Endodermal cell (in vitro differentiated cells): Measurements from ENCODE around the gene RNF11. TPM values are rescaled to one million over a fixed set of nuclear protein-coding genes. Genes with fewer than 3 reads are reported as not detected.
"Not testable (repeated sequence)": the region's sequence is repeated elsewhere in the genome, so short reads cannot be mapped to it uniquely, and the experiment has no call there.

ENCODE experiments used
- DNase-seq: peaks from one replicate; pipeline ENCODE4 v3.0.0-alpha.2; 2017
- H3K27ac ChIP-seq: 2 replicates; pipeline ENCODE4 v1.5.1; 2013; ENCODE audit warnings: mild to moderate bottlenecking, low read depth, low read length, moderate library complexity
- H3K27me3 ChIP-seq: 2 replicates; pipeline ENCODE4 v1.6.1; 2013; ENCODE audit warnings: mild to moderate bottlenecking, low read length, moderate library complexity; ENCODE audit not compliant: insufficient read depth, control insufficient read depth, poor library complexity, severe bottlenecking
- H3K36me3 ChIP-seq: 2 replicates; pipeline ENCODE4 v1.7.0; 2013; ENCODE audit warnings: mild to moderate bottlenecking, low read length, moderate library complexity; ENCODE audit not compliant: control insufficient read depth, insufficient read depth
- H3K4me1 ChIP-seq: one replicate; pipeline ENCODE4 v1.7.0; 2013; ENCODE audit warnings: low read length; ENCODE audit not compliant: control insufficient read depth, insufficient read depth
- H3K4me3 ChIP-seq: 2 replicates; pipeline ENCODE4 v1.5.1; 2013; ENCODE audit warnings: mild to moderate bottlenecking, low read length, moderate library complexity
- H3K9ac ChIP-seq: 2 replicates; pipeline ENCODE4 v1.6.1; 2013; ENCODE audit warnings: mild to moderate bottlenecking, low read length, moderate library complexity; ENCODE audit not compliant: poor library complexity, severe bottlenecking; ENCODE audit errors: extremely low read depth
- H3K9me3 ChIP-seq: 2 replicates; pipeline ENCODE4 v1.6.1; 2013; ENCODE audit warnings: mild to moderate bottlenecking, low read length, moderate library complexity; ENCODE audit not compliant: control insufficient read depth
- H3K27ac Mint-ChIP-seq: 2 replicates; pipeline ENCODE4 v1.8.0; 2020; ENCODE audit warnings: mixed read lengths
- H3K27me3 Mint-ChIP-seq: 2 replicates; pipeline ENCODE4 v1.8.0; 2021; ENCODE audit warnings: mild to moderate bottlenecking, mixed read lengths; ENCODE audit not compliant: insufficient read depth
- H3K36me3 Mint-ChIP-seq: 2 replicates; pipeline ENCODE4 v1.8.0; 2020; ENCODE audit warnings: low read depth, mixed read lengths
- H3K4me1 Mint-ChIP-seq: 2 replicates; pipeline ENCODE4 v1.8.0; 2020; ENCODE audit warnings: mixed read lengths
- H3K4me3 Mint-ChIP-seq: 2 replicates; pipeline ENCODE4 v1.8.0; 2020; ENCODE audit warnings: mild to moderate bottlenecking, moderate library complexity, mixed read lengths
- H3K9me3 Mint-ChIP-seq: 2 replicates; pipeline ENCODE4 v1.8.0; 2020; ENCODE audit warnings: mild to moderate bottlenecking, mixed read lengths
- WGBS, 2 experiments: methylation state at CpG; one replicate each; pipeline versions ENCODE4 v1.1.5 to v1.1.7; 2013; ENCODE audit warnings: missing lambda C conversion rate in 2 of 2, mixed read lengths in 1 of 2; ENCODE audit not compliant: insufficient coverage in 1 of 2, insufficient read length in 1 of 2; 5-methylcytosine and 5-hydroxymethylcytosine counted together
- total RNA-seq, 2 donors: library from RNA; stranded (reverse); fragmentation: NEBNext Ultra II Directional in 1 of 2; extraction: Animal tissue kit (Norgen Biotek cat#: 25700) in 1 of 2; gene quantifications; 2 replicates in 1 of 2; 3 replicates in 1 of 2; pipeline ENCODE4 v1.2.1, GENCODE V29; 2021
- TF ChIP-seq, protein P1 (sequence below): fragments of 200-600 bp; sonication (generic); conservative IDR thresholded peaks from 2 replicates; pipeline ENCODE4 v1.5.0; 2021; ENCODE audit warnings: antibody characterized with exemption, mild to moderate bottlenecking

The RNF11 gene
- total RNA-seq, 2 donors from 2014 or later, result 84.1 to 103 TPM

DNA sequence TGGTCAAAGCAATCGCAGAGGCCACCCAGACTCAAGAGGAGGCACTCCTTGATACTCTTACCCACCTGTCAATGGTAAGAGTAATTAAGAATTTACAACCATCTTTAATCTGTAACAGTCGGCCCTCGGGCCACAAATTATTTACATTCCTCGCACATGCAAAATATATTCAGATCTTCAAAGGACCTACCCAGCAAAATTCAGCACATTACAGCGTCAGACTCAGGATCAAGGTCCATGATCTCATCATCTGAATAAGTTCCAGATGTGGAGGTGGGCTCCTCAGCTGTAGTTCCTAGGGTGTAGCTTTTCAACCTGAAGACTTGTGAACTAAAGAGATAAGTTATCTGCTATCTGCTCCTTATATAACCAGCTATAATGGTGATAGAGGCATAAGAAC, 17.1 kb upstream of the RNF11 start:
- Histone ChIP-seq H3K4me3 (no peak overlapping the region), H3K4me1 (no peaks in the 10 kb centered on the region), H3K27ac (no peak overlapping the region), H3K9me3 (no peaks in the 10 kb centered on the region), H3K9ac (no peak overlapping the region), H3K27me3 (no peaks in the 10 kb centered on the region), H3K36me3 (no peaks in the 10 kb centered on the region)
- Mint-ChIP-seq H3K36me3 (no peaks in the 10 kb centered on the region), H3K27me3 (no peaks in the 10 kb centered on the region), H3K9me3 (no peaks in the 10 kb centered on the region), H3K27ac (no peak overlapping the region), H3K4me3 (no peak overlapping the region), H3K4me1 (no peaks in the 10 kb centered on the region)
- TF ChIP-seq, protein P1, sequence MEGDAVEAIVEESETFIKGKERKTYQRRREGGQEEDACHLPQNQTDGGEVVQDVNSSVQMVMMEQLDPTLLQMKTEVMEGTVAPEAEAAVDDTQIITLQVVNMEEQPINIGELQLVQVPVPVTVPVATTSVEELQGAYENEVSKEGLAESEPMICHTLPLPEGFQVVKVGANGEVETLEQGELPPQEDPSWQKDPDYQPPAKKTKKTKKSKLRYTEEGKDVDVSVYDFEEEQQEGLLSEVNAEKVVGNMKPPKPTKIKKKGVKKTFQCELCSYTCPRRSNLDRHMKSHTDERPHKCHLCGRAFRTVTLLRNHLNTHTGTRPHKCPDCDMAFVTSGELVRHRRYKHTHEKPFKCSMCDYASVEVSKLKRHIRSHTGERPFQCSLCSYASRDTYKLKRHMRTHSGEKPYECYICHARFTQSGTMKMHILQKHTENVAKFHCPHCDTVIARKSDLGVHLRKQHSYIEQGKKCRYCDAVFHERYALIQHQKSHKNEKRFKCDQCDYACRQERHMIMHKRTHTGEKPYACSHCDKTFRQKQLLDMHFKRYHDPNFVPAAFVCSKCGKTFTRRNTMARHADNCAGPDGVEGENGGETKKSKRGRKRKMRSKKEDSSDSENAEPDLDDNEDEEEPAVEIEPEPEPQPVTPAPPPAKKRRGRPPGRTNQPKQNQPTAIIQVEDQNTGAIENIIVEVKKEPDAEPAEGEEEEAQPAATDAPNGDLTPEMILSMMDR, result no peak
- 93 to 96% methylated on average over 3 to 5 of the region's 5 CpGs for WGBS, 2 experiments
- no peak for DNase-seq

DNA sequence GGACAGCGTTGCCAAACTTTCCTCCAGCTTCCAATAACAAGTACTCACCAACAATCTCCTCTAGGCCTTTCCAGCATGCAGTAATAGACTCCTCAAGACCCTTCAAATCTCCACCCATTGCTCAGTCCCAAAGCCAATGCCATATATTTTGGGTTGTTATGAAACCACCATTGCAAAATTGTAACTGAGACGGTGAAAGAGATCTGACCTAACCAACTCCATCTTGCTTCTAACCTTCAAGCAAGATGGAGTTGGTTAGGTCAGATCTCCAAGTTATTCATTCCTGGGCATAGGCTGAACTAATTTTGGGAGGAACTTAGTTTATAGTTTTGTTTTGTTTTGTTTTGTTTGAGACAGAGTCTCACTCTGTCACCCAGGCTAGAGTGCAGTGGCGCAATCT, 14.5 kb upstream of the RNF11 start:
- H3K9me3 ChIP-seq, H3K4me3 ChIP-seq, H3K36me3 ChIP-seq, H3K4me1 Mint-ChIP-seq, H3K4me3 Mint-ChIP-seq, H3K9me3 Mint-ChIP-seq, DNase-seq, H3K27me3 Mint-ChIP-seq, H3K27ac ChIP-seq, H3K27ac Mint-ChIP-seq, H3K4me1 ChIP-seq, H3K36me3 Mint-ChIP-seq, H3K9ac ChIP-seq, H3K27me3 ChIP-seq: not testable (repeated sequence)
- 95 to 100% methylated on average over 1 to 3 of the region's 3 CpGs for WGBS, 2 experiments

DNA sequence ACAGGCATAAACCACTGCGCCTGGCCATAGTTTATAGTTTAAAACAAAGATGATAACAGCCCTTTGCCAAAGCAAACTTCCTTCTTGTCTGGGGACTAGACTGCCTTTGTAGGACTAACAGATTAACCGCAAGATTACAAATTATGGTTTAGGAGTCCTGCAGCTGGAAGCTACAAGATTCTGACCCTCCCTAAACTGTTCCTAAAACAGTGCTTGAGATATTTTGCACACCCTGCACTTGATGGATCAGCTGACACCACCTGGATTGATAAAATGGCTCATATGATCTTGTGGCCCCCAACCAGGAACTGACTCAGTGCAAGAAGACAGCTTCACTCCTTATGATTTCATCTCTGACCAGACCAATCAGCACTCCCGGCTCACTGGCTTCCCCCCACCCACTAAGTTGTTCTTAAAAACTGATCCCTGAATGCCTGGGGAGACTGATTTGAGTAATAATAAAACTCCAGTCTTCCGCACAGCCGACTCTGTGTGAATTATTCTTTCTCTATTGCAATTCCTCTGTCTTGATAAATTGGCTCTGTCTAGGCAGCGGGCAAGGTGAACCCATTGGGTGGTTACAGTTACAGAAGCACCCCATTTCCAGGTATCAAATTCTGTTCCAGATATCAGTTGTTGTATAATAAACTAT, 13.8 kb upstream of the RNF11 start:
- Mint-ChIP-seq H3K36me3 (no peaks in the 10 kb centered on the region), H3K4me3 (no peak overlapping the region), H3K27me3 (no peaks in the 10 kb centered on the region), H3K9me3 (no peaks in the 10 kb centered on the region), H3K27ac (no peak overlapping the region), H3K4me1 (peaks cover 5% of the 10 kb centered on the region)
- Histone ChIP-seq H3K36me3 (no peaks in the 10 kb centered on the region), H3K4me1 (no peaks in the 10 kb centered on the region), H3K9ac (no peak overlapping the region), H3K27me3 (no peaks in the 10 kb centered on the region), H3K9me3 (no peaks in the 10 kb centered on the region), H3K4me3 (no peak overlapping the region), H3K27ac (no peak overlapping the region)
- 95 to 96% methylated on average over 2 to 6 of the region's 6 CpGs for WGBS, 2 experiments
- TF ChIP-seq, protein P1, result no peak
- DNase-seq, result no peak

DNA sequence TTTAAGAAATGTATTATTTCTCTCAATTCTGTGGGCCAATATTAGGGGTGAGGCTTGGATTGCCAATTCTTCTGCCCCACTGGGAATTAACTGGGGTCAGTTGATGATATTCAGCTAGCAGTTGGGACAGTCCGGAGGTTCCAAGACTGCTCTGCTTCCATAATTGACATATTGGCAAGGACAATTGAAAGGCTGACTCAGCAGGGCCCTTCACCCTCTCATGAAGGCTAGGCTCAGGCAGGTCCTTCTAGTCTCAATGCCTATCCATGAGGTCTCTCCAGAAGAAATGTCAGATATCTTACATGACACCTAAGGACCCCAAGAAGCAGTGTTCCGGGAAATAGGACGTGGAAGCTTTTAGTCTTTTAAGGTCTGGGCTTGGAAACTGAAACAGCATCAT, 13.3 kb upstream of the RNF11 start:
- Mint-ChIP-seq H3K4me3 (no peak overlapping the region), H3K9me3 (no peaks in the 10 kb centered on the region), H3K4me1 (peaks cover 7% of the 10 kb centered on the region), H3K27me3 (no peaks in the 10 kb centered on the region), H3K27ac (no peak overlapping the region), H3K36me3 (no peaks in the 10 kb centered on the region)
- Histone ChIP-seq H3K36me3 (no peaks in the 10 kb centered on the region), H3K27me3 (no peaks in the 10 kb centered on the region), H3K9me3 (no peaks in the 10 kb centered on the region), H3K27ac (no peak overlapping the region), H3K4me1 (no peaks in the 10 kb centered on the region), H3K4me3 (no peak overlapping the region), H3K9ac (no peak overlapping the region)
- TF ChIP-seq, protein P1, result no peak
- DNase-seq, result no peak
- WGBS, 2 experiments, result 89 to 90% methylated on average over 2 to 3 of the region's 3 CpGs
